Esophagus muscularis mucosa (tissue), 4 donors: ENCODE data around the gene HPS3.

Experiments
- EP300 ChIP-seq: sonication (generic); formaldehyde crosslinking; IDR thresholded peaks from one replicate; pipeline ENCODE4 v1.6.1; 2017; ENCODE audit warnings: antibody characterized with exemption
- POLR2AphosphoS5 ChIP-seq, 2 donors: sonication (generic); formaldehyde crosslinking; IDR thresholded peaks; one replicate each; pipeline ENCODE4 v1.6.1; 2017; ENCODE audit warnings: antibody characterized with exemption in 2 of 2
- TF ChIP-seq, protein P1 (sequence below), 3 experiments: fragments of 200-600 bp in 2 of 3; fragments of 450-650 bp in 1 of 3; sonication (generic) in 2 of 3; IDR thresholded peaks; one replicate each; pipeline ENCODE4 v1.5.1; 2017 to 2019; ENCODE audit warnings: antibody characterized with exemption in 3 of 3, mild to moderate bottlenecking in 2 of 3, moderate library complexity in 1 of 3

DNA sequence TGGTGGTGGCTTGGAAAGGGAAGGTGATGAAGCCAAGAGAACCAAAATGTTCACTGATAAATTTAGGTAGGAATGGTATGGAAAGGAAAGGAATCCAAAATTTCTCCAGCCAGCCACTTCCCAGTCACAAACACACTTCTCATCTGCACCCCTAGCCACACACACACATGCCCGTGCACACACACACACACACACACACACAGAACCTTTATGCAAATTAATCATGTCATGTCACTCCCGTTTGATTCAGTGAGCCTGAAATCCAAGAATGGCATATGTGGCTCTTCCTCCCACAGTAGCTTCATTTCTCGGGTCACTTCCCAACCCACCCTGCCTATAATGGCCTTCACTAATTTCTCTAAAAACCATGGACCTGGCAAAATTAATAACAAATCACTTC lies 40.0 kb upstream of the HPS3 start:
- TF ChIP-seq POLR2AphosphoS5 (IDR thresholded peaks at IDR 0.05) = no peak
- TF ChIP-seq, protein P1, sequence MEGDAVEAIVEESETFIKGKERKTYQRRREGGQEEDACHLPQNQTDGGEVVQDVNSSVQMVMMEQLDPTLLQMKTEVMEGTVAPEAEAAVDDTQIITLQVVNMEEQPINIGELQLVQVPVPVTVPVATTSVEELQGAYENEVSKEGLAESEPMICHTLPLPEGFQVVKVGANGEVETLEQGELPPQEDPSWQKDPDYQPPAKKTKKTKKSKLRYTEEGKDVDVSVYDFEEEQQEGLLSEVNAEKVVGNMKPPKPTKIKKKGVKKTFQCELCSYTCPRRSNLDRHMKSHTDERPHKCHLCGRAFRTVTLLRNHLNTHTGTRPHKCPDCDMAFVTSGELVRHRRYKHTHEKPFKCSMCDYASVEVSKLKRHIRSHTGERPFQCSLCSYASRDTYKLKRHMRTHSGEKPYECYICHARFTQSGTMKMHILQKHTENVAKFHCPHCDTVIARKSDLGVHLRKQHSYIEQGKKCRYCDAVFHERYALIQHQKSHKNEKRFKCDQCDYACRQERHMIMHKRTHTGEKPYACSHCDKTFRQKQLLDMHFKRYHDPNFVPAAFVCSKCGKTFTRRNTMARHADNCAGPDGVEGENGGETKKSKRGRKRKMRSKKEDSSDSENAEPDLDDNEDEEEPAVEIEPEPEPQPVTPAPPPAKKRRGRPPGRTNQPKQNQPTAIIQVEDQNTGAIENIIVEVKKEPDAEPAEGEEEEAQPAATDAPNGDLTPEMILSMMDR (IDR thresholded peaks at IDR 0.05) = no peak
- TF ChIP-seq EP300 = no peak
